Neuronal stem cell (in vitro differentiated cells): Measurements from ENCODE around the gene SLC2A14.

Experiments used
- DNase-seq: peaks from one replicate; pipeline ENCODE4 v3.0.0-alpha.2; 2013; ENCODE audit warnings: low spot score
- H2AFZ ChIP-seq: one replicate; pipeline ENCODE4 v1.6.1; 2013; ENCODE audit warnings: mild to moderate bottlenecking, low read length, inconsistent platforms
- H2AK5ac ChIP-seq: 2 replicates; pipeline ENCODE4 v1.6.1; 2013; ENCODE audit warnings: low read depth, mild to moderate bottlenecking, inconsistent platforms, low read length, moderate library complexity, mixed read lengths
- H2BK120ac ChIP-seq: 2 replicates; pipeline ENCODE4 v1.6.1; 2013; ENCODE audit warnings: low read depth, mild to moderate bottlenecking, inconsistent platforms, low read length, moderate library complexity, mixed read lengths
- H2BK12ac ChIP-seq: one replicate; pipeline ENCODE4 v1.6.1; 2013; ENCODE audit warnings: low read length, inconsistent platforms
- H2BK15ac ChIP-seq: 2 replicates; pipeline ENCODE4 v1.6.1; 2013; ENCODE audit warnings: mild to moderate bottlenecking, low read length, inconsistent platforms, mixed read lengths
- H2BK5ac ChIP-seq: one replicate; pipeline ENCODE4 v1.6.1; 2013; ENCODE audit warnings: inconsistent platforms, mild to moderate bottlenecking, low read length, moderate library complexity
- H3K14ac ChIP-seq: one replicate; pipeline ENCODE4 v1.6.1; 2013; ENCODE audit warnings: low read length, inconsistent platforms
- H3K18ac ChIP-seq: 2 replicates; pipeline ENCODE4 v1.6.1; 2013; ENCODE audit warnings: low read length, inconsistent platforms
- H3K23ac ChIP-seq: 2 replicates; pipeline ENCODE4 v1.6.1; 2013; ENCODE audit warnings: low read depth, mild to moderate bottlenecking, mixed read lengths, low read length, inconsistent platforms; ENCODE audit not compliant: poor library complexity
- H3K27ac ChIP-seq: replicated peaks from 3 replicates; pipeline ENCODE4 v1.5.1; 2013; ENCODE audit warnings: low read length, inconsistent platforms
- H3K27me3 ChIP-seq, 3 experiments: 2 replicates each; pipeline ENCODE4 v1.6.1; 2013; ENCODE audit warnings: low read length in 3 of 3, mild to moderate bottlenecking in 2 of 3, inconsistent platforms in 1 of 3, low read depth in 1 of 3, mixed read lengths in 1 of 3, moderate library complexity in 1 of 3; ENCODE audit not compliant: control insufficient read depth in 3 of 3, insufficient read depth in 3 of 3
- H3K36me3 ChIP-seq, 2 donors: replicated peaks in 1 of 2; 2 replicates each; pipeline ENCODE4 v1.6.1; 2013; ENCODE audit warnings: low read length in 2 of 2; ENCODE audit not compliant: control insufficient read depth in 2 of 2, insufficient read depth in 2 of 2
- H3K4ac ChIP-seq: 2 replicates; pipeline ENCODE4 v1.6.1; 2013; ENCODE audit warnings: inconsistent platforms, mild to moderate bottlenecking, low read length, moderate library complexity
- H3K4me1 ChIP-seq, 2 donors: 1 replicate in 1 of 2; 2 replicates in 1 of 2; pipeline ENCODE4 v1.6.1; 2013; ENCODE audit warnings: low read length in 2 of 2, low read depth in 1 of 2; ENCODE audit not compliant: control insufficient read depth in 2 of 2, insufficient read depth in 1 of 2
- H3K4me2 ChIP-seq: one replicate; pipeline ENCODE4 v1.6.1; 2013; ENCODE audit warnings: mild to moderate bottlenecking, low read length, inconsistent platforms; ENCODE audit not compliant: insufficient read depth, poor library complexity, severe bottlenecking
- H3K4me3 ChIP-seq, 2 donors: 2 replicates each; pipeline ENCODE4 v1.5.1; 2013; ENCODE audit warnings: low read length in 2 of 2, mild to moderate bottlenecking in 2 of 2, inconsistent platforms in 1 of 2, moderate library complexity in 1 of 2
- H3K79me1 ChIP-seq: one replicate; pipeline ENCODE4 v1.6.1; 2013; ENCODE audit warnings: low read depth, mild to moderate bottlenecking, inconsistent platforms, low read length, moderate library complexity
- H3K9ac ChIP-seq: one replicate; pipeline ENCODE4 v1.6.1; 2013; ENCODE audit warnings: mild to moderate bottlenecking, low read depth, low read length, inconsistent platforms; ENCODE audit not compliant: poor library complexity
- H3K9me3 ChIP-seq, 2 donors: replicated peaks in 1 of 2; 2 replicates each; pipeline versions ENCODE3 to v1.6.1; 2013; ENCODE audit warnings: low read length in 2 of 2, mild to moderate bottlenecking in 2 of 2, inconsistent platforms in 1 of 2, low read depth in 1 of 2, mixed read lengths in 1 of 2, moderate library complexity in 1 of 2; ENCODE audit not compliant: control insufficient read depth in 2 of 2, insufficient read depth in 1 of 2
- H4K8ac ChIP-seq: one replicate; pipeline ENCODE4 v1.6.1; 2013; ENCODE audit warnings: low read depth, mild to moderate bottlenecking, inconsistent platforms, low read length, moderate library complexity
- H4K91ac ChIP-seq: one replicate; pipeline ENCODE4 v1.6.1; 2013; ENCODE audit warnings: low read length, low read depth, mild to moderate bottlenecking, inconsistent platforms; ENCODE audit not compliant: poor library complexity
- WGBS, 2 donors: extraction: QIAGEN DNeasy Blood & Tissue Kit; methylation state at CpG; one replicate each; pipeline ENCODE4 v1.1.7; 2013; ENCODE audit warnings: missing lambda C conversion rate in 2 of 2, mixed read lengths in 1 of 2; ENCODE audit not compliant: insufficient read length in 2 of 2, insufficient replicate concordance in 1 of 2; ENCODE audit errors: extremely low coverage in 2 of 2; 5-methylcytosine and 5-hydroxymethylcytosine counted together

SLC2A14 gene

DNA sequence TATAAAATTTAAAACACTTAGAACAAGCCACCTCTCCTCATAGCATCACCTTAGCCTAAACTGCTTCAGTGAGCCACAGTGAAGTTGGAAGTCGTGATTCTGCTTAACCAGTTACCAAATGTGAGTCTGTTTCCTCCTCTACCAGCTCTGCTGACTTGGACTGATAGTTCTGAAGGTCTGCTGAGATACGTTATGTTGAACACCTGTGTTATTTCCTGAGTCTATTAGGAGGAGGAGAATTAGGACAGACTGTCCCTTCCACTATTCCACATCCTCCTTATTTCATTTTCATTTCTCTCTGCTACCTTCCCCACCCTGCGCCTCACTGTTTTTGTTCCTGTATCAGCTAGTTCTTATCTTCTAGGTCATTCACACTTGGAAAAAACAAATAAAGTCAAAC is 2.4 kb downstream of the SLC2A14 start:
- no peak for DNase-seq
- Histone ChIP-seq H3K23ac (no peak overlapping the region), H3K4me3 (no peak overlapping the region), H3K36me3 (no peaks in the 10 kb centered on the region), H3K4me1 (no peaks in the 10 kb centered on the region), H3K27ac (no peak overlapping the region), H2BK15ac (no peak overlapping the region), H2BK120ac (no peak overlapping the region), H2AK5ac (no peak overlapping the region), H2BK12ac (no peak overlapping the region), H4K91ac (no peak overlapping the region), H3K79me1 (no peaks in the 10 kb centered on the region), H3K14ac (no peak overlapping the region), H3K18ac (no peak overlapping the region), H3K4me2 (no peak overlapping the region), H3K9ac (no peak overlapping the region), H3K27me3 (no peaks in the 10 kb centered on the region), H4K8ac (no peak overlapping the region), H2AFZ (no peak overlapping the region), H2BK5ac (no peak overlapping the region), H3K4ac (no peak overlapping the region), H3K9me3 (no peaks in the 10 kb centered on the region)
- no CpG with 5 or more reads among the region's 3 CpGs for whole genome bisulfite sequencing, 2 donors

DNA sequence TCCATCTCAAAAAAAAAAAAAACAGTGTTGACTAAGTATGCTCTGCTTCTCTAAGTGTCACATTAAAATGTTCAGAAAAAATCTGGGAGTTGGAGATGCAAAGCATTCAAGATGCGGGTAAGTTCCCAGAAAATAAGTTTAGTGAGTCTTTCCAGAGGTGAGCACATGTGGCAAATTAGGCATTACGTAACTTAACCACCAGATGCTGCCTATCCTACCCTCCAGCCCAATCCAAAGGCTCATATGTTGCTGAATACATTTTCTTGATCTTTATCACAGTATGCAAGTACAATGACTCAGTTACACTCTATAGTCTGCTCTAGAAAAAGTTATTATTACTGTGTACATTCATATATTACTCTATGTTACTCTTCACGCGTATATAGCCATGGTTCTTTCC is 3.6 kb downstream of the SLC2A14 start:
- H2BK12ac ChIP-seq = no peak overlapping the region
- H3K9ac ChIP-seq = no peak overlapping the region
- no peak overlapping the region for H3K23ac ChIP-seq
- H3K4ac ChIP-seq = no peak overlapping the region
- H3K4me2 ChIP-seq = no peak overlapping the region
- H3K27me3 ChIP-seq = no peaks in the 10 kb centered on the region
- H3K14ac ChIP-seq = no peak overlapping the region
- no peak overlapping the region for H3K27ac ChIP-seq
- H2BK120ac ChIP-seq = no peak overlapping the region
- no peak overlapping the region for H2BK5ac ChIP-seq
- H4K8ac ChIP-seq = no peak overlapping the region
- no peak overlapping the region for H2BK15ac ChIP-seq
- no peak overlapping the region for H3K18ac ChIP-seq
- DNase-seq = no peak
- no peak overlapping the region for H3K4me3 ChIP-seq
- no peaks in the 10 kb centered on the region for H3K36me3 ChIP-seq
- H3K79me1 ChIP-seq = no peaks in the 10 kb centered on the region
- H2AK5ac ChIP-seq = no peak overlapping the region
- no peak overlapping the region for H4K91ac ChIP-seq
- no peaks in the 10 kb centered on the region for H3K4me1 ChIP-seq
- H3K9me3 ChIP-seq = no peaks in the 10 kb centered on the region
- H2AFZ ChIP-seq = no peak overlapping the region
- WGBS, 2 donors = no CpG with 5 or more reads among the region's 4 CpGs

DNA sequence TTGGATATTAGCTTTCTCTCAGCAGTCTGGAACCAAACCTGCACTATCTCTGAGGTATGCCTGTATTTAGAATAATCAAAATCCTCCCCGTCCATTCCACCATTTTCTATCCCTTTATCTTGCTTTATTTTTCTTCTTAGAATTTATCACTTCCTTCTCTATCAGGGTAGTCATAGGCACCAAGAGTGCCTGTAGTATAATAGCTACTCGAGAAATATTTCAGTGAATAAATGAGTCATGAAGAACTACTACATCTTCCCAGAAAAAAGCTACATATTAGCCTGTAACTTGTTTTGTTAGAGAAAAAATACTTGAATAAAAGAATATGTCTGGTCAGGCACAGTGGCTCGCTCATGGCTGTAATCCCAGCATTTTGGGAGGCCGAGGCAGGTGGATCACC is 4.3 kb downstream of the SLC2A14 start:
- Histone ChIP-seq H2BK5ac (no peak overlapping the region), H2BK15ac (no peak overlapping the region), H3K4me3 (no peak overlapping the region), H2BK12ac (no peak overlapping the region), H2AK5ac (no peak overlapping the region), H3K9me3 (no peaks in the 10 kb centered on the region), H3K36me3 (no peaks in the 10 kb centered on the region), H3K4me2 (no peak overlapping the region), H2BK120ac (no peak overlapping the region), H3K14ac (no peak overlapping the region), H3K27me3 (no peaks in the 10 kb centered on the region), H3K4me1 (no peaks in the 10 kb centered on the region), H3K23ac (no peak overlapping the region), H4K91ac (no peak overlapping the region), H3K18ac (no peak overlapping the region), H3K27ac (no peak overlapping the region), H3K9ac (no peak overlapping the region), H3K79me1 (no peaks in the 10 kb centered on the region), H3K4ac (no peak overlapping the region), H4K8ac (no peak overlapping the region), H2AFZ (no peak overlapping the region)
- no peak for DNase-seq
- 100% methylated on average over 1 of the region's 4 CpGs; no CpG with 5 or more reads in 1 of the 2 donors for WGBS, 2 donors

DNA sequence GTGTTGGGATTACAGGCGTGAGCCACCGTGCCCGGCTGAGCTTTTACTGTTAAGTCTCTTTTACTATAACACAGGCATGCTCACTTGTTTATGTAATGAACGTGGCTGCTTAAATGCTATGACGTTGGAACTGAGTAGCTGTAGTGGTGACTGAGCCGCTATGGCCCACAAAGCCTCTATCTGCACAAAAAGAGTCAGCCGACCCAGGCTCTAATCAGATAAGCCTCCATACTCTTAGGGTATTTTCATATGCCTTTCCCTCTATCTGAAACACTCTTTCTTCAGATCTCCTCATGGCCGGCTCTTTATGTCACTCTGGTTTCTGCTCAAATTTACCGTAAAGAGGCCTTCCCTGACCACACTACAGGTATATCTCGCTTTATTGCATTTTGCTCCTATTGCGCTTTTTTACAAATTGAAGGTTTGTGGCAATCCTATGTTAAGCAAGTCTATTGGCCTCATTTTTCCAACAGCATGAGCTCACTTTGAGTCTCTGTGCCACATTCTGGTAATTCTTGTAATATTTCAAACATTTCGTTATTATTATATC is 8.0 kb downstream of the SLC2A14 start:
- Histone ChIP-seq H2BK15ac (no peak overlapping the region), H3K18ac (no peak overlapping the region), H2BK12ac (no peak overlapping the region), H3K9me3 (no peaks in the 10 kb centered on the region), H2AFZ (no peak overlapping the region), H3K79me1 (no peaks in the 10 kb centered on the region), H3K14ac (no peak overlapping the region), H2BK5ac (no peak overlapping the region), H3K9ac (no peak overlapping the region), H3K4ac (no peak overlapping the region), H2AK5ac (no peak overlapping the region), H3K27ac (no peak overlapping the region), H3K23ac (no peak overlapping the region), H3K36me3 (no peaks in the 10 kb centered on the region), H4K8ac (no peak overlapping the region), H4K91ac (no peak overlapping the region), H3K4me1 (peaks cover 0 to 5% of the 10 kb centered on the region in 2 donors), H3K4me2 (no peak overlapping the region), H3K4me3 (no peak overlapping the region), H2BK120ac (no peak overlapping the region), H3K27me3 (no peaks in the 10 kb centered on the region)
- no CpG with 5 or more reads among the region's 12 CpGs for WGBS, 2 donors
- DNase-seq = no peak
